SU-DHL-6 (cell line): ENCODE measurements around the gene EXOC3.

ENCODE experiments used
- H2AFZ ChIP-seq: fragments of 200-600 bp; sonication (generic); 2 replicates; pipeline ENCODE4 v1.6.1; 2014; ENCODE audit warnings: low read depth, mild to moderate bottlenecking, moderate library complexity, mixed read lengths, antibody characterized with exemption, low read length; ENCODE audit not compliant: severe bottlenecking
- H3F3A ChIP-seq: fragments of 200-600 bp; shearing (Covaris generic); 2 replicates; pipeline ENCODE4 v1.6.0; 2016; ENCODE audit warnings: antibody characterized with exemption, mild to moderate bottlenecking; ENCODE audit not compliant: insufficient read depth
- H3K27ac ChIP-seq: fragments of 200-600 bp; sonication (generic); 2 replicates; pipeline ENCODE4 v1.5.1; 2016; ENCODE audit warnings: low read depth, mild to moderate bottlenecking, low read length, moderate library complexity, mixed read lengths
- H3K27me3 ChIP-seq: fragments of 200-600 bp; sonication (generic), shearing (Covaris generic); 2 replicates; pipeline ENCODE4 v1.6.0; 2014; ENCODE audit warnings: mild to moderate bottlenecking, low read length
- H3K36me3 ChIP-seq: fragments of 200-600 bp; sonication (generic); 2 replicates; pipeline ENCODE4 v1.6.1; 2014; ENCODE audit warnings: mild to moderate bottlenecking, low read length, mixed read lengths
- H3K4me2 ChIP-seq: fragments of 300-600, 200-600 bp; shearing (Covaris generic), sonication (generic); 2 replicates; pipeline ENCODE4 v1.6.0; 2014; ENCODE audit warnings: low read length, low read depth, mild to moderate bottlenecking; ENCODE audit not compliant: poor library complexity, severe bottlenecking
- H3K4me3 ChIP-seq: fragments of 200-600 bp; sonication (generic); 2 replicates; pipeline ENCODE4 v1.5.1; 2014; ENCODE audit warnings: antibody characterized with exemption, low read length, mild to moderate bottlenecking, mixed read lengths; ENCODE audit not compliant: insufficient read depth, poor library complexity, severe bottlenecking
- H3K79me2 ChIP-seq: fragments of 200-600 bp; sonication (generic); 2 replicates; pipeline ENCODE4 v1.6.1; 2014; ENCODE audit warnings: mild to moderate bottlenecking, low read length, moderate library complexity; ENCODE audit not compliant: insufficient read depth
- H3K9ac ChIP-seq: fragments of 200-600 bp; sonication (generic); 2 replicates; pipeline ENCODE4 v1.7.0; 2014; ENCODE audit warnings: mild to moderate bottlenecking, low read length
- H3K9me2 ChIP-seq: fragments of 200-600 bp; sonication (generic); replicated peaks from 2 replicates; pipeline ENCODE4 v1.6.1; 2014; ENCODE audit warnings: low read length; ENCODE audit not compliant: insufficient read depth
- H3K9me3 ChIP-seq: fragments of 200-600 bp; sonication (generic); 2 replicates; pipeline ENCODE4 v1.6.1; 2014; ENCODE audit warnings: low read length, mixed read lengths; ENCODE audit not compliant: insufficient read depth
- H4K20me1 ChIP-seq: fragments of 200-600 bp; sonication (generic); 2 replicates; pipeline ENCODE4 v1.6.1; 2014; ENCODE audit warnings: low read depth, mild to moderate bottlenecking, antibody characterized with exemption, low read length, moderate library complexity, mixed read lengths
- CTCF ChIP-seq: fragments of 200-600 bp; sonication (generic); IDR thresholded peaks from one replicate; pipeline ENCODE4 v1.5.1; 2017; ENCODE audit warnings: antibody characterized with exemption, mild to moderate bottlenecking, low read length, moderate library complexity; ENCODE audit not compliant: insufficient read depth, poor library complexity, severe bottlenecking
- EZH2phosphoT487 ChIP-seq: fragments of 200-600 bp; sonication (generic), shearing (Covaris generic); conservative IDR thresholded peaks from 2 replicates; pipeline ENCODE4 v1.6.1; 2018; ENCODE audit warnings: mild to moderate bottlenecking, antibody characterized with exemption, low read length, moderate library complexity, mixed read lengths

Gene EXOC3

GRCh38 chr5:446883-447263 lies 3.9 kb downstream of the EXOC3 start:
- H3K4me2 ChIP-seq: no peak overlapping the region
- H2AFZ ChIP-seq: no peak overlapping the region
- H3F3A ChIP-seq: no peaks in the 10 kb centered on the region
- no peak overlapping the region for H3K27ac ChIP-seq
- peaks cover 12% of the 10 kb centered on the region for H3K79me2 ChIP-seq
- TF ChIP-seq EZH2phosphoT487: no peak
- TF ChIP-seq CTCF: peak; percentile 63
- no peaks in the 10 kb centered on the region for H4K20me1 ChIP-seq
- no peak overlapping the region for H3K4me3 ChIP-seq
- H3K9ac ChIP-seq: no peak overlapping the region
- H3K36me3 ChIP-seq: peaks cover 21% of the 10 kb centered on the region
- no peaks in the 10 kb centered on the region for H3K27me3 ChIP-seq
- H3K9me2 ChIP-seq: no peaks in the 10 kb centered on the region
- peaks cover 4% of the 10 kb centered on the region; the same call in 1 of the 2 replicates for H3K9me3 ChIP-seq

GRCh38 chr5:447501-447900 lies 4.5 kb downstream of the EXOC3 start:
- Histone ChIP-seq H3F3A (no peaks in the 10 kb centered on the region), H4K20me1 (no peaks in the 10 kb centered on the region), H3K4me2 (no peak overlapping the region), H3K4me3 (no peak overlapping the region), H3K79me2 (peaks cover 12% of the 10 kb centered on the region), H3K27me3 (no peaks in the 10 kb centered on the region), H3K9ac (no peak overlapping the region), H2AFZ (no peak overlapping the region), H3K9me2 (no peaks in the 10 kb centered on the region), H3K36me3 (peaks cover 25% of the 10 kb centered on the region), H3K27ac (no peak overlapping the region), H3K9me3 (peaks cover 4% of the 10 kb centered on the region; the same call in 1 of the 2 replicates)
- TF ChIP-seq CTCF (no peak), EZH2phosphoT487 (no peak)

GRCh38 chr5:448061-448765 lies 5.2 kb downstream of the EXOC3 start:
- Histone ChIP-seq H3K9me2 (no peaks in the 10 kb centered on the region), H3K79me2 (peaks cover 14% of the 10 kb centered on the region), H3F3A (no peaks in the 10 kb centered on the region), H2AFZ (no peak overlapping the region), H4K20me1 (no peaks in the 10 kb centered on the region), H3K4me2 (no peak overlapping the region), H3K9me3 (peaks cover 4% of the 10 kb centered on the region; the same call in 1 of the 2 replicates), H3K4me3 (no peak overlapping the region), H3K36me3 (peaks cover 25% of the 10 kb centered on the region), H3K27me3 (no peaks in the 10 kb centered on the region), H3K9ac (no peak overlapping the region), H3K27ac (no peak overlapping the region)
- TF ChIP-seq CTCF: no peak
- no peak for TF ChIP-seq EZH2phosphoT487
